K562 (cell line): ENCODE data around the gene SOX14. TPM values are rescaled to one million over a fixed set of nuclear protein-coding genes. Genes with fewer than 3 reads are reported as not detected.

Experiments used
- MITF ChIP-seq: IDR thresholded peaks from 2 replicates; pipeline ENCODE4 v1.6.1; 2014; ENCODE audit warnings: antibody characterized with exemption
- RBM15 ChIP-seq: fragments of 200-400 bp; formaldehyde crosslinking; IDR thresholded peaks from 2 replicates; pipeline ENCODE4 v1.6.1; 2018; ENCODE audit warnings: mild to moderate bottlenecking, low read length, moderate library complexity; ENCODE audit not compliant: insufficient read depth
- RNF2 ChIP-seq: sonication (generic); IDR thresholded peaks from 2 replicates; pipeline ENCODE4 v1.6.1; 2016
- SIRT6 ChIP-seq: IDR thresholded peaks from one replicate; pipeline ENCODE4 v1.6.1; 2012; ENCODE audit warnings: low read depth, mild to moderate bottlenecking, control low read depth, inconsistent platforms, low read length, moderate library complexity
- U2AF2 ChIP-seq: fragments of 200-400 bp; formaldehyde crosslinking; optimal IDR thresholded peaks from 2 replicates; pipeline ENCODE3; 2017; ENCODE audit warnings: low read depth, mild to moderate bottlenecking, low read length
- ZNF717 ChIP-seq: fragments of 250-450 bp; sonication (Bioruptor Pico); IDR thresholded peaks from 2 replicates; pipeline ENCODE4 v1.5.0; 2021
- polyA plus RNA-seq, 8 experiments: library from polyadenylated mRNA; depleted of rRNA in 4 of 8; stranded (reverse) in 5 of 8; unstranded in 3 of 8; fragments of >200 nt; fragmentation: Nextera tagmentation in 2 of 8; fragmentation: Illumina TruSeq in 1 of 8; extraction: Ambion mirVana in 2 of 8; extraction: Trizol in 1 of 8; gene quantifications; 2 replicates each; pipeline versions ENCODE4 v1.2.1 to v1.2.3, GENCODE V29; 2011 to 2014; ENCODE audit warnings: inconsistent platforms in 1 of 8, missing spikeins in 1 of 8
- total RNA-seq, 7 experiments: library from RNA; depleted of rRNA in 6 of 7; stranded (reverse); fragments of >200 nt in 6 of 7; fragmentation: Illumina TruSeq in 2 of 7; extraction: Trizol in 2 of 7; gene quantifications; 2 replicates each; pipeline versions ENCODE4 v1.2.1 to v1.2.3, GENCODE V29; 2011 to 2021; ENCODE audit warnings: low replicate concordance in 1 of 7
- TF ChIP-seq, protein P1 (sequence below): sonication (generic); formaldehyde crosslinking; IDR thresholded peaks from 2 replicates; pipeline ENCODE4 v1.8.1; 2023; ENCODE audit warnings: missing genetic modification reagents, mild to moderate bottlenecking, borderline replicate concordance
- TF ChIP-seq, protein P2 (sequence below): fragments of 250-450 bp; sonication (Bioruptor Pico); IDR thresholded peaks from 2 replicates; pipeline ENCODE4 v1.5.0; 2022; ENCODE audit warnings: mild to moderate bottlenecking
- TF ChIP-seq, protein P3 (sequence below), 2 experiments: fragments of 450-650 bp; IDR thresholded peaks; 2 replicates each; pipeline ENCODE4 v1.6.1; 2016

Gene SOX14
- total and polyA plus RNA-seq, 9 of the 15 experiments (the other 6 are each of a cell fraction or from before 2014, with no cell fraction given) = not detected

- TF ChIP-seq, protein P1, sequence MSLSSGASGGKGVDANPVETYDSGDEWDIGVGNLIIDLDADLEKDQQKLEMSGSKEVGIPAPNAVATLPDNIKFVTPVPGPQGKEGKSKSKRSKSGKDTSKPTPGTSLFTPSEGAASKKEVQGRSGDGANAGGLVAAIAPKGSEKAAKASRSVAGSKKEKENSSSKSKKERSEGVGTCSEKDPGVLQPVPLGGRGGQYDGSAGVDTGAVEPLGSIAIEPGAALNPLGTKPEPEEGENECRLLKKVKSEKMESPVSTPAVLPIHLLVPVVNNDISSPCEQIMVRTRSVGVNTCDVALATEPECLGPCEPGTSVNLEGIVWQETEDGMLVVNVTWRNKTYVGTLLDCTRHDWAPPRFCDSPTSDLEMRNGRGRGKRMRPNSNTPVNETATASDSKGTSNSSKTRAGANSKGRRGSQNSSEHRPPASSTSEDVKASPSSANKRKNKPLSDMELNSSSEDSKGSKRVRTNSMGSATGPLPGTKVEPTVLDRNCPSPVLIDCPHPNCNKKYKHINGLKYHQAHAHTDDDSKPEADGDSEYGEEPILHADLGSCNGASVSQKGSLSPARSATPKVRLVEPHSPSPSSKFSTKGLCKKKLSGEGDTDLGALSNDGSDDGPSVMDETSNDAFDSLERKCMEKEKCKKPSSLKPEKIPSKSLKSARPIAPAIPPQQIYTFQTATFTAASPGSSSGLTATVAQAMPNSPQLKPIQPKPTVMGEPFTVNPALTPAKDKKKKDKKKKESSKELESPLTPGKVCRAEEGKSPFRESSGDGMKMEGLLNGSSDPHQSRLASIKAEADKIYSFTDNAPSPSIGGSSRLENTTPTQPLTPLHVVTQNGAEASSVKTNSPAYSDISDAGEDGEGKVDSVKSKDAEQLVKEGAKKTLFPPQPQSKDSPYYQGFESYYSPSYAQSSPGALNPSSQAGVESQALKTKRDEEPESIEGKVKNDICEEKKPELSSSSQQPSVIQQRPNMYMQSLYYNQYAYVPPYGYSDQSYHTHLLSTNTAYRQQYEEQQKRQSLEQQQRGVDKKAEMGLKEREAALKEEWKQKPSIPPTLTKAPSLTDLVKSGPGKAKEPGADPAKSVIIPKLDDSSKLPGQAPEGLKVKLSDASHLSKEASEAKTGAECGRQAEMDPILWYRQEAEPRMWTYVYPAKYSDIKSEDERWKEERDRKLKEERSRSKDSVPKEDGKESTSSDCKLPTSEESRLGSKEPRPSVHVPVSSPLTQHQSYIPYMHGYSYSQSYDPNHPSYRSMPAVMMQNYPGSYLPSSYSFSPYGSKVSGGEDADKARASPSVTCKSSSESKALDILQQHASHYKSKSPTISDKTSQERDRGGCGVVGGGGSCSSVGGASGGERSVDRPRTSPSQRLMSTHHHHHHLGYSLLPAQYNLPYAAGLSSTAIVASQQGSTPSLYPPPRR = no peak
- TF ChIP-seq RBM15 = no peak
- TF ChIP-seq, protein P2, sequence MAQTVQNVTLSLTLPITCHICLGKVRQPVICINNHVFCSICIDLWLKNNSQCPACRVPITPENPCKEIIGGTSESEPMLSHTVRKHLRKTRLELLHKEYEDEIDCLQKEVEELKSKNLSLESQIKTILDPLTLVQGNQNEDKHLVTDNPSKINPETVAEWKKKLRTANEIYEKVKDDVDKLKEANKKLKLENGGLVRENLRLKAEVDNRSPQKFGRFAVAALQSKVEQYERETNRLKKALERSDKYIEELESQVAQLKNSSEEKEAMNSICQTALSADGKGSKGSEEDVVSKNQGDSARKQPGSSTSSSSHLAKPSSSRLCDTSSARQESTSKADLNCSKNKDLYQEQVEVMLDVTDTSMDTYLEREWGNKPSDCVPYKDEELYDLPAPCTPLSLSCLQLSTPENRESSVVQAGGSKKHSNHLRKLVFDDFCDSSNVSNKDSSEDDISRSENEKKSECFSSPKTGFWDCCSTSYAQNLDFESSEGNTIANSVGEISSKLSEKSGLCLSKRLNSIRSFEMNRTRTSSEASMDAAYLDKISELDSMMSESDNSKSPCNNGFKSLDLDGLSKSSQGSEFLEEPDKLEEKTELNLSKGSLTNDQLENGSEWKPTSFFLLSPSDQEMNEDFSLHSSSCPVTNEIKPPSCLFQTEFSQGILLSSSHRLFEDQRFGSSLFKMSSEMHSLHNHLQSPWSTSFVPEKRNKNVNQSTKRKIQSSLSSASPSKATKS (CRISPR knock-in tag) = no peak
- no peak for TF ChIP-seq U2AF2
- no peak for TF ChIP-seq MITF
- no peak for TF ChIP-seq SIRT6
- TF ChIP-seq ZNF717 = no peak
- no peak for TF ChIP-seq RNF2
- TF ChIP-seq, protein P3, sequence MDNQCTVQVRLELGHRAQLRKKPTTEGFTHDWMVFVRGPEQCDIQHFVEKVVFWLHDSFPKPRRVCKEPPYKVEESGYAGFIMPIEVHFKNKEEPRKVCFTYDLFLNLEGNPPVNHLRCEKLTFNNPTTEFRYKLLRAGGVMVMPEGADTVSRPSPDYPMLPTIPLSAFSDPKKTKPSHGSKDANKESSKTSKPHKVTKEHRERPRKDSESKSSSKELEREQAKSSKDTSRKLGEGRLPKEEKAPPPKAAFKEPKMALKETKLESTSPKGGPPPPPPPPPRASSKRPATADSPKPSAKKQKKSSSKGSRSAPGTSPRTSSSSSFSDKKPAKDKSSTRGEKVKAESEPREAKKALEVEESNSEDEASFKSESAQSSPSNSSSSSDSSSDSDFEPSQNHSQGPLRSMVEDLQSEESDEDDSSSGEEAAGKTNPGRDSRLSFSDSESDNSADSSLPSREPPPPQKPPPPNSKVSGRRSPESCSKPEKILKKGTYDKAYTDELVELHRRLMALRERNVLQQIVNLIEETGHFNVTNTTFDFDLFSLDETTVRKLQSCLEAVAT (IDR thresholded peaks at IDR 0.05) = no peak
Measured at GRCh38 chr3:137761099-137761562, 3.0 kb upstream of the SOX14 start (continued).
